CD4-positive, alpha-beta T cell treated with Interleukin-4 for 1 hour (primary cell): ENCODE measurements around the gene FFAR3.

Source experiments
- DNase-seq, 2 donors: peaks; one replicate each; pipeline ENCODE4 v3.0.0-alpha.2; 2020 to 2022

The FFAR3 gene

GRCh38 chr19:35331551-35332214 lies 26.6 kb upstream of the FFAR3 start:
- no peak for DNase-seq

DNA sequence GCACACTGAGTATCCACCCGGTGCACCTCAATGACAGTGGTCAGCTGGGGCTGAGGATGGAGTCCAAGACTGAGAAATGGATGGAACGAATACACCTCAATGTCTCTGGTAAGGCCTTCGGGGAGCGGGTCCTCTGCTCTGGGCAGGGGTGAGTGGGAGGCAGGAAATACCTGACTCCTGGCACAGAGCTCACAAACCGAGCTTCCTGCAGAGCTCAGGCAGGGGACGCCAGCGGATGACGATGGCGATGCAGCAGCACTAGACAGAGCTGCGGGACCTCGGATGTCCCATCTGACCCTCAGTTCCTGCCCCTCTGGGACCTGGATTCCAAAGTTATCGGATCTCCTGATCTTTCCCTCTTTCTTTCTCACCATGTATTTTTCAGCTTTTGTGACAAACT lies 25.4 kb upstream of the FFAR3 start:
- no peak for DNase-seq

- DNase-seq, result no peak
These were observed 24.0 kb upstream of the FFAR3 start for GRCh38 chr19:35334144-35334753.

DNA sequence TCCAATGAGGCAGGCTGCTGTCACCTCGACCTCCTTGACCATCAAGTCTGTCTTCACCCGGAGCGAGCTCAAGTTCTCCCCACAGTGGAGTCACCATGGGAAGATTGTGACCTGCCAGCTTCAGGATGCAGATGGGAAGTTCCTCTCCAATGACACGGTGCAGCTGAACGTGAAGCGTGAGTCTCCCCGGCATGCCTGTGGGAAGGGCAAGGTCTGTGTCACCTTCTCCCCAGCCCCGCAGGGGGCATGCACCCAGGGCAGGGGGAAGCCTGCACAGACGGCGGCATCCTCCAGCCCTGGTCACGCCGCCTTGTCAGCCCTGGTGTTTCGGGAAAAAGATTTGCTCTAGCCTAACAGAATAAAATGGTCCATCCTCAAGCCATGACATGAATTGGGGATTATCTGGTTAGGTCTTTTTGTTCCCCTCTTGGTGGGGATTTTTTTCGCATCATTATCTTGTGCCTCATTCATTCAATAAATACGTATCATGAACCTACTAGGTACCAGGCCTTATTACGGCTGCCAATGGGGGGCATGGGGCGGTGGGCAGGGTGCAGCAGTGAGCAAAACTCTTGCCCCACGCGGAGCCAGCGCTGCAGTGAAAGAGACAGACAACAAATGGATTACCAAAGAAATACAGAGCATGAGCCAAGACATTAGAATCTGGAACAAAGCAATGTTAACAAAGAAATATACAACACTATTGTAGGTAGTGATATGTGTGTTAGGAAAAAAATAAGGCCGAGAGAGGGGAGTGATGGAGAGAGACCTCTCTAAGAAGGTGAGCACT lies 21.9 kb upstream of the FFAR3 start:
- DNase-seq, result no peak

- DNase-seq, result no peak
These were observed 20.9 kb upstream of the FFAR3 start for GRCh38 chr19:35337097-35337983.

DNA sequence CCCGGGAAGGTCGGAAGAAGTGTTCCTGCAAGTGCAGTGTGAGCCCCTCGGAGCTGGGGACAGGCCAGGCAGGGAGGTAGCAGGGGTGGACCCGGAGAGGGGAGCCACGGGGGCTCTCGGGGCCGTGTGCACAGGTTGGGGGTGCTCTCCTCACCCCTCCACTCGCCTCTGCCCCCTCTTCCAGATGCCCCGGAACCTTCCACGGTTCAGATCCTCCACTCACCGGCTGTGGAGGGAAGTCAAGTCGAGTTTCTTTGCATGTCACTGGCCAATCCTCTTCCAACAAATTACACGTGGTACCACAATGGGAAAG lies 20.3 kb upstream of the FFAR3 start:
- DNase-seq, result no peak

- DNase-seq, result no peak
These were observed 17.8 kb upstream of the FFAR3 start for GRCh38 chr19:35340431-35340830.

DNA sequence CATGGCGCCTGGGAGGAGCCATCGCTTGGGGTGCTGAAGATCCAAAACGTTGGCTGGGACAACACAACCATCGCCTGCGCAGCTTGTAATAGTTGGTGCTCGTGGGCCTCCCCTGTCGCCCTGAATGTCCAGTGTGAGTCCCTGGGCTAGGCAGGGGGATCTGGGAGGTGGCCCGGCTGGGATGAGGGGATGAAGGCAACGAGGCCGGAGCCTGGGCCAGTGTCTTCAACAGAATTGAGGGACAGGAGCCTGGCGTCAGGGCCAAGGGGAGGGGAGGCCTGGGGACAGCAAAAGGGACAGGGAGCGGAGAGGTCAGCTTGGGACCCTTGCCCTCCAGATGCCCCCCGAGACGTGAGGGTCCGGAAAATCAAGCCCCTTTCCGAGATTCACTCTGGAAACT lies 17.3 kb upstream of the FFAR3 start:
- DNase-seq, result no peak

DNA sequence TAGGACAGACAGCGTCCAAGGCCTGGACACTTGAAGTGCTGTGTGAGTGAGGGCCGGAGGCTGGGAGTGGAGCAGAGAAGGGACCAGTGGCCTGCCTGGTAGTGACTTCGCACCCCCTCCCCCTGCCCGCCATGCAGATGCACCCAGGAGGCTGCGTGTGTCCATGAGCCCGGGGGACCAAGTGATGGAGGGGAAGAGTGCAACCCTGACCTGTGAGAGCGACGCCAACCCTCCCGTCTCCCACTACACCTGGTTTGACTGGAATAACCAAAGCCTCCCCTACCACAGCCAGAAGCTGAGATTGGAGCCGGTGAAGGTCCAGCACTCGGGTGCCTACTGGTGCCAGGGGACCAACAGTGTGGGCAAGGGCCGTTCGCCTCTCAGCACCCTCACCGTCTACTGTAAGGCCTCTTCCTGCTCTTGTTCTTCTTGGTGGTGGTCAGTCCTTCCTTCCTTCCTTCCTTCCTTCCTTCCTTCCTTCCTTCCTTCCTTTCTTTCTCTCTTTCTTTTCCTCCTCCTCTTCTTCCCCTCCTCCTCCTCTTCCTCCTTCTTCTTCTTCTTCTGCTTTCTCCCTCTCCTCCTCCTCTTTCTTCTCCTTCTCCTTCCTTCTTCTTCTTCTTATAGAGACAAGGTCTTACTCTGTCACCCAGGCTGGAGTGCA lies 16.6 kb upstream of the FFAR3 start:
- DNase-seq, result no peak

- DNase-seq, result no peak
These were observed 15.8 kb upstream of the FFAR3 start for GRCh38 chr19:35342430-35342829.

DNA sequence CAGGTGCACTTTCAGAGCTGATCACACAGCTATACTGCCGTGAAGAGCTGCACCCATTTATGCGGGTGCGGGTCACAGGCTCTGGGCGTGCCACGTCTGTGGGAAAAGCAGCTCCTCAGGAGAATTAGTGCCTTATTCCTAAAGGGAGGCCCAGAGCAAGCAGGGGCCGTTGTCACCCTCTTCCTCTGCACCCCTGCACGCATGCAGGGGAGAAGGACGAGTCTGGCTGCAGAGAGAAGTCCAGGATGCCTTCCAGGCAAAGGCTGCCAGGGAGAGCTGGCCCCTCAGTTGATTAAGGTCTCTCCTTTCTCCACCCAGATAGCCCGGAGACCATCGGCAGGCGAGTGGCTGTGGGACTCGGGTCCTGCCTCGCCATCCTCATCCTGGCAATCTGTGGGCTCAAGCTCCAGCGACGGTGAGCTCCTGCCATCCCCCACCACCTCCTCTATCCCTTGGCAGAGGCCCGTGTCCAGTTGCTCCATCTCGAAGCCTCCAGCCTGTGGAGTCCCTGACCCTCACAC lies 13.7 kb upstream of the FFAR3 start:
- DNase-seq, result no peak

GRCh38 chr19:35345671-35346111 lies 12.6 kb upstream of the FFAR3 start:
- no peak for DNase-seq

DNA sequence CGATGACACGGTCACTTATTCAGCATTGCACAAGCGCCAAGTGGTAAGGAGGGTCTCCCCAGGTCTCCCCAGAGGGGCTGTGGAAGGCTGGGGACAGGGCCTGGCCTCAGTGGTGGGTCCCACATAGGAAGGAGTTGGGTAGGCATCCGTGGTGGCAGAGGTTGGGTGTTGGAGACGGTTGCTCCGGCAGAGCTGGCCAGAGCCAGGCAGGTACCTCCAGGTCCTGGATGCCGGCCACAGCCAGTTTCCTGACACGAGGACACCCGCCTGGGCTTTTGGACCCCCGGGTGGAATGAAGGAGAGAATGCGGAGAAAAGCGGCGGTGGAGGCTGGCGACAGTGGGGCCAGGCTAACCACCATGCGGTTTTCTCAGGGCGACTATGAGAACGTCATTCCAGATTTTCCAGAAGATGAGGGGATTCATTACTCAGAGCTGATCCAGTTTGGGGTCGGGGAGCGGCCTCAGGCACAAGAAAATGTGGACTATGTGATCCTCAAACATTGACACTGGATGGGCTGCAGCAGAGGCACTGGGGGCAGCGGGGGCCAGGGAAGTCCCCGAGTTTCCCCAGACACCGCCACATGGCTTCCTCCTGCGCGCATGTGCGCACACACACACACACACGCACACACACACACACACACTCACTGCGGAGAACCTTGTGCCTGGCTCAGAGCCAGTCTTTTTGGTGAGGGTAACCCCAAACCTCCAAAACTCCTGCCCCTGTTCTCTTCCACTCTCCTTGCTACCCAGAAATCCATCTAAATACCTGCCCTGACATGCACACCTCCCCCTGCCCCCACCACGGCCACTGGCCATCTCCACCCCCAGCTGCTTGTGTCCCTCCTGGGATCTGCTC lies 11.8 kb upstream of the FFAR3 start:
- DNase-seq, result peak; percentile 83 to 84

DNA sequence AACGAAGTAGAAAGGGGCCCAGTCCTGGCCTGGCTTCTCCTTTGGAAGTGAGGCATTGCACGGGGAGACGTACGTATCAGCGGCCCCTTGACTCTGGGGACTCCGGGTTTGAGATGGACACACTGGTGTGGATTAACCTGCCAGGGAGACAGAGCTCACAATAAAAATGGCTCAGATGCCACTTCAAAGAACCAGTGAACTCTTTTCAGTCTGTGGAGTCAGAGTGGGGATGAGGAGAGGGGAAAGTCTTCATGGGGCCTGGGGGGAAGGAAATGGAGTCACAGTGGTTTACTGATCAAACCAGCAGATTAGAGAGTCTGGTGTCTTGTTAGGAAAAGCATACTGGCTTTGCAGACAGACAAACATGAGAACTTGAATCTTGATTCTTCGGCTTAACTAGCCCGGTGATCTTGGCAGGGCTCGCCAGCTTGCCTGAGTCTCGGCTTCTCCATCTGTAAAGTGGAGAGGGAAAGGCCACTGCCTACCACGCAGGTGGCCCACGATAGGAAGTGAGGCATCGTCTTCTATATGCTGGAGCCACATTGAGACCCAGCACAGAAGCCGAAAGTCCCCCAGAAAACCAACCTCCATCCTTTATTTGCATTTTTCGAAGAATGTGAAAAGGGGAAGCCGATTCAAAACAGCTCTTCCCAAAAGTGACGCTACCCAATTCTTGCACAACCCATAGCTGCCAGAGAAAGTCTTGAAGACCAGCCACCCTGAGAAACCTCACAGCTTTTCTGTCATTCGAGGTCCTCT lies 10.9 kb upstream of the FFAR3 start, which contains the start of gene FFAR1:
Gene FFAR1, plus strand, starts transcription at position 732 of the 759 bp plus-strand sequence. CDS start 3,650 bp downstream, outside the sequence.
- DNase-seq, result peak; percentile 68 to 77

DNA sequence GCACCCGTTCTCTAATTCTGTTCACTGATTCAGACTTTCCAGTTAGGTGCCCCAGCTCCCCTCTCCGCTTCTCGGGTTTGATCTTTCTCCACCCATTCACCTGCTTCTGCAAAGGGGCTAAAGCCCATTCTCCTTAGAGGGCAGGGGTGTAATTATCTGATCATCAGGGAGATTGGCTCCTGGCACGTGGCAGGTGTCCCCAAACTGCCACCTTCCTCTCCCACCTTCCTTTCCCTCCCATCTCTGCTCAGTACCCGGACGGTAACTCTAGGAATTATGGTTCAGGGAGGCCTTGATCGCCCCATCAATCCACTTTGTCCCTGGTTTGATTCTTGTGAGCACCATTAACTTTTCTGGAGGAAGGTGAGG lies 10.3 kb upstream of the FFAR3 start:
- no peak for DNase-seq

DNA sequence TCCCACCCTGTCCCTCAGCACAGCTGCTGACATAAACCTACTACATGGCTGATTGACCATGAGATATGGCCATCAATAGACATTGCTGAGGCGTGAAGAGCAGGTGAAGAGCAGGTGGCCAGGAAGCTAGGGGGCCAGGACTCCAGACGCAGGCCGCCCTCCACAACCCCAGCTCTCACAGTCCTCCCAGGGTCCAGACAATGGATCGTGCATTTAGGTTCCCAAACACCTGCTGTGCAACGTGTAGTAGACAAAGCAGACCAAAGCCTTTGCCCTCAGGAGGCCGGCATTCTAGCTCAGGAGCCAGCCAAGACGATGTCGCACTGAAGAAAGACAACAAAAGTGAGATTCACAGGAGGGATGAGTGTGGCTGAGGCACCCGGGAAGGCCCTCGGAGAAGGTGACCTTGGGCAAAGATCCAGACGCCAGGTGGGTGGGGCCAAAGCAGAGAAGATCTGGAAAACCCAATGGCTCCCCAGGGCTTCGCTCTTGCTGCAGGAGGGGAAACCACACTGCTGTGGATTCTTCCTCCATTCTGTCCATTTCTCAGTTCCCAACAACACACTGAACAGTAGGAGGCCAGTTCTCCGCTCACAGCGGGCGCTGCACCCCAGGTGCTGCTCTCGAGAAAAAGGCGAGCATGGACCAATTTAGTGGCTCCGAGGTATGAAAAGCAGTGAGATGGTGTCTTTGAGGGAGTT lies 9.2 kb upstream of the FFAR3 start:
- no peak for DNase-seq

GRCh38 chr19:35349614-35350521 lies 8.4 kb upstream of the FFAR3 start:
- no peak for DNase-seq

- DNase-seq, result no peak
These were observed 7.7 kb upstream of the FFAR3 start for GRCh38 chr19:35350591-35350990.
